Measurements from ENCODE around the gene ZDHHC5. TPM values are rescaled to one million over a fixed set of nuclear protein-coding genes. Genes with fewer than 3 reads are reported as not detected.

The ZDHHC5 gene
- total RNA-seq, 1 experiment from 2014 or later: 21.6 TPM

DNA sequence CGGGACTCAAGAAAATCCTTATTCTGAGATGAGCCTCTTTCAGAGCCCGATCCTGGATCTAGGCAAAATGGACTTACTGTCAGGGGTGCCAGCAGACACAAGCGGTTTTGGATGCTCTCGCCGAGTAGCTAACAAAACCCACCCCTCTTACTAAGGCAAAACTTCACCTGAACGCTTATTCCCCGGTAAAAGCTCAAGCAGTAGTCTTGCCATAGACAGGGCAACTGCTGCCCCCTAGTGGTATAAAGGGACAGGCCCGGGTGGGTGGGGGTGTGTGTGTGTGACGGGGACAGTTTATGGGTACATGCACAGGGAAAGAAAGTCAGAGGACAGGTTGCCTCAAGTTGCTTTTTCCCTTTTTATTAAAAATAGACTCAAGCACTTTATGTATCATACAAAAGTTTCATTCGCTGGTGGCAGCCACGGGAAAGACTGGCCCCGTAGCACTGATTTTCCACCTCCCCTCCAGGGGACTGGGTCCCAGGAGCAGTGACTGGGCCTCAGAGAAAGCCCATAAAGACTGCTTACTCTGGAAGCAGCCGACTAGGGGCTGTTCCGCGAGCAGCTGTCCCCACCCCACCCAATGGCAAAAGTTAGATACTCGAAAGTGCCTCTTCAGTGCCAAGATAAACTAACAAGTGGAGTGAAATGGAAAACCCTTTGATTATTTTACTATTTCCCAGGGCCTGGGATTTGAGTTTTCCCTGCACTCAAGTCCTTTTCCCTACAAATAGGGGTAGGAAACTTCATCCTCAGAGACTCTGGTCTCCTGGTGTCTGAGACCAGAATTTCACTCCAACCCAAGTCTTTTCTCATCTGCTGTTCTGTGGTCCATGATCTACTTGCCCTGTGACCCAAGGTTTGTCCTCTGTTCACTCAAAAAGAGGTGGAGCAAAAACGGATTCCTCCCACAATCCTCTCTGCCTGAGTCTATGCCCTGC is 22.9 kb upstream of the ZDHHC5 start:
- peak; percentile 58 for DNase-seq (ENCODE audit: low read depth)

DNA sequence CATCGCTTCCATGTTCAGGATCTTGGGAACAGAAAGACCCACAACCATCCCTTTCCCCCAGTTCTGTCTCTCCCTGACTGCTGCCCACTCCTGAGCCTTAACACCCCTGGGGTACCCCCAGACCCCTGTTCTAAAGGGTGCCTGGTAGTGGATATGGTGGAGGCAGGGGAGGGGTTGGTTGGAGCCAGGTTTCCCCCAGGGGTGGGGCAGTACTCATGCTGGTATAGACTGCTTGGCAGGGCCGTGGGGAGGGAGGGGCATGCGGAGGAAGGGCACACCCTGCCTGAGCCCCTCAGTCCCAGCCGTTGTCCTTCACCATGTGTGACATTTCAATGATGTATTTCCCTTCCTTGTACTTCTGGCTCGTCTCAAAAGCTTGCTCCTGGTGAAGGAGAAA is 22.2 kb upstream of the ZDHHC5 start:
- DNase-seq (ENCODE audit: low read depth): no peak

DNA sequence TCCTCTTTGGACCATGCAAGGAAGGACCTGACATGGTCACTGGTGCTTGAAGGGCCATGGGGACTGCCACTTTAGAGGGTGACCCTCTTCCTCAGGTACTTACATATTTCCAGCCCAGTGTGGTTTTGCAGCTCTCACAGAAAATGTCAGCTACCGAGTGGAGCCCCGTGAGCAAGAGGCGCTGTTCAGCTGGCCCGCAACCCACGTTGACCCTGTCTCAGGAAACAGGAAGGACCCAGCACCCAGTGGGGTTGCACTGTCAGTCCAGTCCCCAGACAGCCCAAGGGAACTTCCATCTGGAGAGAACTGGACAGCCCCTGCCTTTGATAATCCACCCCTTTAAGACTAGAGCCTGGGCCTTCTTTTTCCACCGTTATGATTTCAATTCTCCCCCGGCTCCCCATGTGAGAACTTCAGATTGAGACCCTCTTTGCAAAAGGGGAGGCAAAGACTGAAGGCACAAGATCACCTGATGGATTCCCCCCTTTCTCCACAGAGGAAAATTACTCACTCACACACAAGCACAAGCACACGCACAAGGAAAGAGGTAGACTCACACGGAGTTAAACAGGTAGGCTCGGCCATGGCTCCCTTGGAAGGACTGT is 21.6 kb upstream of the ZDHHC5 start:
- no peak for DNase-seq (ENCODE audit: low read depth)

DNA sequence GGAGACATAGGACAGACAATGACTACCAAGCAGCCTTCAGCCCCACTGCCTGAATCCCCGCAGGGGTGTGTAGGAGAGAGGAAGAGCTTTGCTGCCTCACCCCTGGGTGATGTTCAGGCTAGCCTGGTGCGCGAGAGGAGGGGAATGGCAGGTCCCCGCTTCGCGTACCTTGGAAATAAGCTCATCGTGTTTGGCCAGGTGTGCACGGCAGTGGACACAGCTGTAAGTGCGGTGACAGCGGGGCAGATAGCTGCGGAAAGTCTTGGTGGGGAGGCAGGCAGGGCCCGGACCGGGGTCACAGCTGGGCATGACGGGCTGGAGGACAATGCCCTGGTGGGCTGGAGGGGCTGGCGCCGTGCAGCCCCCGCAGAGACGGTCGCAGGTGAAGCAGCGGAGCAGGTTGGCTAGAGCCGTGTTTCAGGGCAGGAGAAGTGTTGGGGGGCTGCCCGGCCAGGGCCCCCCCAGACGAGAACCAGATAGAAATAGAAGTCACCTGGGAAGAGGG is 21.1 kb upstream of the ZDHHC5 start:
- DNase-seq (ENCODE audit: low read depth): no peak

DNA sequence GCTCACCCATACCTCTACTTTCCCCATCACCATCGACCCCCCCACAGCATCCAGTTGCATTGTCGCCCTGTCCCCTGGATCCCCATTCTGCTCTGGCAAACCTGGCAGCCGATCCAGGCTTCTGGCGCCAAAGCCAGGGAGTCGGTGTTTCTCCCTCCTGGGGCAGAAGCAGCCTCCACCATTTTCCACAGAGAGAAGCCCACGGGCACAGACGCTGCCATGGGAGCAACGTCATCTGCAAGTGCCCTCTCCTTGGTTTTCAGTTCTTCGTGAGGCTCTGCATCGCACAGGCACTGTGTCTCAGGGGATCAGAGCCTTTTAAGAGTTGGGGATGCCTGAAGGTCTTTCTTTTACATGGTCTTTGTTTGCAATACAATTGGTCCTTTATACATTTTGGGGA is 20.5 kb upstream of the ZDHHC5 start:
- DNase-seq (ENCODE audit: low read depth): no peak

DNA sequence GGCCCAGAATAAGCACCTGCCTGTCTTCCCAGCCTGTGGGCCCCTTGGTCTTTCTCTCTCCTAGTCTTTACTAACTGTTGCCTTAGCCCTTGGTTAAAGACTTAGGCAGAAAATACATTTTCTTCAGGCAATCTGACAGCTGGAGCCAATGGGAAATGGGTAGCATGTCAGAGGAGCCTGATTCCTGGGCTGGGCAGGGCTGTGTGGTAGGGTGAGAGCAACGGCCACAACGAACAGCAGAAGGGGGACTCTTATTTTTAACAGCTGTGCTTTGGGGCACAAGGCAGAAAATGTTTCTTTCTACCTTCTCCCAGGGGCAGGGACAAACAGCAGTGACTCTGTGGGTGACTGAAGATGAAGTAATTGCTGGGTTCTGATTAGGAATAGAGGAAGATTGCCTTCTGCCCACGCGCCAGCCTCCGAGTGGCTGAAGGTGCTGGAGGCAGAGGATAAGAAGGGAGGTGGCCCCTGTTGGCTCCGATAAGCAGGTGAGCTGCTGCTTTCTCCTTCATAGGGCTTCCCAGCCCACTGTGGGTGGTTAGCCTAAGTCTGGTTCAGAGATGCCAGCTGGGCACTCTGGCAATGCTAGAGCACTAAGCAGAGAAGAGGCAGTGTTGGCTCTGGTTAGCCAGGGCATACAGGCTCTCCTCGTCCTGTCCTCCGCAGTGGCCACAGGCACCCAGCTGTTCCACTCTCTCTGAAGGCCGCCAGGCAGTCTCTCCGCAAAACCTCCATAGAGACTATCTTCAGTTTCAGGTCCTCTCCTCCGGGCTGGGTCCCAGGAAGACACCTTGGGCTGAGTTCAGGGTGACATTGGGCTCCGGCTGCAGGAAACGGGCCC is 19.7 kb upstream of the ZDHHC5 start:
- no peak for DNase-seq (ENCODE audit: low read depth)

DNA sequence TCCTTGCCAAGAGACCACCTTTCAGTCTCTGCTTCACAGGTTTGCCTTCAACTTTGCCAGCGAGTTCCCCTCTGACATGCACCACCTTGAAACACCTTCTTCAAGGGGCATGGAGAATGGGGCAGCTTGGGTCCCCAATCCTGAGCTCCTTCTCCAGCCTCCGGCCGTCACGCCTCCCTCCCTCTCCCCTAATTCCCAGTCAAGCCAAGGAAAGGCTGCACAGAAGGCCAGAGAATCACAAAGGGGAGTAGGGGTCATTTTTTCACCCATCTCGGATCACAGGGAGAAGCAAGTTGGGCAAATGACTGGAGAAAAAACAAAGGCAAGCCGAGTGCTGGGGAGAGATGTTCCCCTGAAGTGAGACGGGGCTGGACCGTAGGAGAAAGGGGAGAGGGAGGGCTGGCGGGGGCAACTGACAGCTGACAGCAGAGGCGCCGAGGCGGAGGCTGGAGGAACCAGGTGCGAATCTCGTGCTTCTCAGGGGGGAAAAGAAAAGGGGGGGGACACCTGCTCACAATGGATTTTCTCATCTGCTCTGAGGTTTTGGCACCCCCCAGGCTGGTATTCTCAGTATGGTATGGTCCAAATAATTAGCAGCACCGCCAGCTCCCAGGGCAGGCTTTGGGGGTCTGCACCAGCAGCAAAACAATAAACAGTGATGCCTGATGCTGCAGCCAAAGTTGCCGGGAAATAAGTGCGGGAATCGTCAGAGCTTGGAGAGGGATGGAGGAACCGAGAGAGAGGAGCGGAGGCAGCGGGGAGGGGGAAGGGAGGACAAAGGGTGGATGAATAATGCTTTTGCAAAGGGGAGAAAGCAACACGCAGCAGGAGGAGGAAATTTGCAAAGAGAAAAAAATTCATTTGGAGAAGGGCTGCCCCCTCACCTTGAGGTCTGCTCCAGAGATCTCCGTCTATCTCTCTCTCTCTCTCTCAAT is 18.8 kb upstream of the ZDHHC5 start:
- DNase-seq (ENCODE audit: low read depth): no peak

DNA sequence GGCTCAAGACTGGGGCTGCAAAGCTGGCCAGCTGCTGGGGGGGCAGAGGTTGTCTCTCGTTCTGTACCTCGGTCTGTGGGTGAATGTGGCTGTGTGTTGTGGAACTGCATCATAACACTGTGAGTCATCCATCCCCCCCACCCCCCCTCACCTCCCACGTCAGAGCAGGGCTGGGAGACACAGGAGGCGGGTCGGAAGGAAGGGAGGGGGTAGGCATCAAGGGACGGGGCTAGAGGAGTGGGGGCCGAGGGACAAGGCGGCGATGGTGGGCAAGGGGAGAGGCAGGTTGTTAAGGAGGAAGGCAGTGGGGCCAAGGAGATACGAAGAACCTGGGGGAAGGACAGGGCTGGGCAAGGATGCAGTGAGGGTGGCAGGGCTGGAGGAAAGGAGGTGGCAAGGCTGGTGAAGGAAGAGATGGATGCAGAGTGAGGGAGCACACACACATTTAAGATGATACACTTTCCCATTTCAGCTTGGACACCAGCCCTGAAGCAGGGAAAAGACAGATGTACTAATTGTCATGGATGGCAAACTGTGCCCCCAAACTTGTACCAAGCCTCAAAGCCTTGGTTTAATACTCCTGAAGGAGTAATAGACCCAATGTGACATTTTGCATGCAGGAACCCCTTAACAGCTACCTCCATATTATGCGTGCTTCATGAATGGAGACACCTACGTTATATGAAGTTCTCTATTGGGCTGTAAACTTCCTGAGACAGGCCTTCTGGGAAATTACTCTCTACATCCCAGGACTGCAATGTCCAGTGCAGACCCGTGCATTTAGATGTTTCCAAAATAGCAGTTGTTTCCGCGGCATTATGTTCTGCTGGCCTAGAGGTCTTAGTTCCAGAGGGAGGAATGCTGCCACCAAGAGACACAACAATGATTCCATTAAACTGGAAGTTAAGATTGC is 17.8 kb upstream of the ZDHHC5 start, which contains the start of gene YPEL4:
YPEL4 (minus strand) TSS at position 87 of the 913 bp plus-strand sequence. CDS start 2,805 bp downstream, outside the sequence.
- peak; percentile 71 for DNase-seq (ENCODE audit: low read depth)

DNA sequence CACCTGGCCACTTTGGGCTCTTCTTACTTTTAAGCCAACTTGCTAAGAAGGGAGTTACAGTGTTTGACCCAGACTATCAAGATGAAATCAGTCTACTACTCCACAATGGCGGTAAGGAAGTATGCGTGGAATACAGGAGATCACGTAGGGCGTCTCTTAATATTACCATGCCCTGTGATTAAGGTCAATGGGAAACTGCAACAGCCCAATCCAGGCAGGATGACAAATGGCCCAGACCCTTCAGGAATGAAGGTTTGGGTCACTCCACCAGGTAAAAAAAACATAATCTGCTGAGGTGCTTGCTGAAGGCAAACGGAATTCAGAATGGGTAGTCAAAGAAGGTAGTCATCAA is 17.2 kb upstream of the ZDHHC5 start:
- DNase-seq (ENCODE audit: low read depth): no peak

DNA sequence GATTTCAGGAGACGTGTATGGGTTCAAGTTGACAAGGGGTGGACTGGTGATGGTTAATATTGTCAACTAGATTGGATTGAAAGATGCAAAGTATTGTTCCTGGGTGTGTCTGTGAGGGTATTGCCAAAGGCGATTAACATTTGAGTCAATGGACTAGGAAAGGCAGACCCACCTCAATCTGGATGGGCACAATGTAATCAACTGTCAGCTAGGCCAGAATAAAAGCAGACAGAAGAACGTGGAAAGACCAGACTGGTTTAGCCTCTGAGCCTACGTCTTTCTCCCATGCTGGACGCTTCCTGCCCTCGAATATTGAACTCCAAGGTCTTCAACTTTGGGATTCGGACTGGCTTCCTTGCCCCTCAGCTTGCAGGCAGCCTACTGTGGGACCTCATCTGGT is 16.5 kb upstream of the ZDHHC5 start:
- no peak for DNase-seq (ENCODE audit: low read depth)

DNA sequence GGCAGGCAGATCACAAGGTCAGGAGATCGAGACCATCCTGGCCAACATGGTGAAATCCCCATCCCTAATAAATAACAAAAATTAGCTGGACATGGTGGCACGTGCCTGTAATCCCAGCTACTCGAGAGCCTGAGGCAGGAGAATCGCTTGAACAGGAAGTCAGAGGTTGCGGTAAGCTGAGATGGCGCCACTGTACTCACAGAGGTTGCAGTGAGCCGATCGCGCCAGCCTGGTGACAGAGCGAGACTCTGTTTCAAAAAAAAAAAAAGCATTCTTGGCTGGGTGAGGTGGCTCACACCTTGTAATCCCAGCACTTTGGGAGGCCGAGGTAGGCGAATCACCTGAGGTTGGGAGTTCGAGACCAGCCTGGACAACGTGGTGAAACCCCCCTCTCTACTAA is 15.7 kb upstream of the ZDHHC5 start:
- DNase-seq (ENCODE audit: low read depth): peak; percentile 49

DNA sequence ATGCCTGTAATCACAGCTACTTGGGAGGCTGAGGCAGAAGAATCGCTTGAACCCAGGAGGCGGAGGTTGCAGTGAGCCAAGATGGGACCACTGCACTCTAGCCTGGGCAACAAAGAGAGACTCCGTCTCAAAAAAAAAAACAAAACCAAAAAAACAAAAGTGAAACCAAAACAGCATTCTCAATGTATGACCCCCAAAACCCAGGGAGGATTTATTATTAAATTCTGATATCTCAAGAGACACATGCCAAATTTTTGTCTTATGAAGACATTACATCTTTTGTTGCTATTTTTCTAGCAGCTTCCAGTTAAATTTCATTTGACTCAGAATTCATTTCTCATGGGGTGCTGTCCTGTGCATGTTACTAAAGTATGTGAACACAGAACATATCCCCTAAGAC is 15.3 kb upstream of the ZDHHC5 start:
- DNase-seq (ENCODE audit: low read depth): no peak

DNA sequence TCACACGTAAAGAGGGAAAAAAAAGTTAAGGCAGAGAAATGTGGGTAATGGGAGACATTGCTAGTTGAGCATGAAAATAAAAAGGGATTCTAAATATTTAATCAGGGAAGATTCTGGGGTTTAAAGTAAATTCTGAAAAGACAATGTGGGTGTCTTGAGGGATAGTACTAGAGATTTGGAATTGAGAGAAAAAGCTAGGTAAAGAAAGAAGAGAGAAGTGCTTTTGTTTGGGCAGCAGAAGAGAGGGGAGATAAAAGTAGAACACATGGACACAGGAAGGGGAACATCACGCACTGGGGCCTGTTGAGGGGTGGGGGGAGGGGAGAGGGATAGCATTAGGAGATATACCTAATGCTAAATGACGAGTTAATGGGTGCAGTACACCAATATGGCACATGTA is 14.8 kb upstream of the ZDHHC5 start:
- DNase-seq (ENCODE audit: low read depth): no peak

DNA sequence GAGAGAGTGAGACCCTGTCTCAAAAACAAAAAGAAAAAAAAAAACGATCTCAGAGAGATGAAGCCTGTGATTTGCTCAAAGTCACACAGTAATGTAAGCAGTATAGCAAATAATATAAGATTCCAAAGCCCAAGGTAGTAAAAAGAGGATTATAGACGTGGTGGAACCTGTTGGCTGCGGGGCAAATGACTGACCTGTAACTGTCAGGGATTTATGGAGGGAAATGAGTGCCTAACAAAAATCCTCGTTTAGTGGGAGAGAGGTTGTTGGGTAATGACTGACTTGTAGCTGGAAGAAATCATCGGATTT is 11.1 kb upstream of the ZDHHC5 start:
- DNase-seq (ENCODE audit: low read depth): no peak

DNA sequence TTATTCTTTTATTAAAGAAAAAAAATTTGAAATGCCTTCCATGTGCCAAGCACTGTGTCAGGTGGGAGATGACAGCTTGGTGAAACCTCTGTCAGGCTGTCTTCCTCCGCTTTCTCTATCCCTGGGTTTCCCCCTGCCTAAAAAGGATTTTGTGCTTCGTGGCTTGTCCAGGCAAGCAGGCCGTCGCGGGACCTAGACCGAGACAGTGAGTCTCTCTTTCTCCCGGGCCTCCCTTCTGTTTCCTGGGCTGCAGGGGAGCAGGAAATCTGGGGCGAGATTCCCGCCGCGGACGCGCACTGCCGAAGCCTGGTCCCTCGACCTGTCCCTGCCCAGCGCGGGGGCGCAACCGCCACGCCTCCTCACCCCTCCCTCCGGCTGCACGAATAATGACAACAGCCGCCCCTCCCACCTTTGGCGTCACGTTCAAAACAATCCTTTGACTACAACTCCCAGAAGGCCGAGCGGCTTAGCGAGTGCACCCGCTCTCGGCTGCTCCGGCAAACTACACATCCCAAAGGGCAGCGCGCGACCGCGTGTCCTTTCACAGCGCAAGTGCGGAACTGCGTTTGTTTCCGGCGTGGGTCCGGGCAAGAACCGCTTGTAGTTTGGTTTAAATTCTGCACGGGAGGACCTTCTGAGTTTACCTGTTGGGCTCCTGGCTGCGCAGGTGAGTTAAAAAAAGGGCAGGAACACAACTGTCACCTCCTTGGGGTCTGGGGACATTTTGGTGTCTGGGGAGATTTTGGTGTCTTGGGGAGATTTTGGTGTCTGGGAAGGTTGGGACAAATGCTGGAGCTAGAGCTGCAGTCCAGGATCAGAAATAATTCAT is 10.5 kb upstream of the ZDHHC5 start, which contains the start of gene CLP1:
CLP1 (plus strand) TSS at position 569 of the 829 bp plus-strand sequence. CDS start 1,715 bp downstream, outside the sequence.
- DNase-seq (ENCODE audit: low read depth): peak; percentile 98

DNA sequence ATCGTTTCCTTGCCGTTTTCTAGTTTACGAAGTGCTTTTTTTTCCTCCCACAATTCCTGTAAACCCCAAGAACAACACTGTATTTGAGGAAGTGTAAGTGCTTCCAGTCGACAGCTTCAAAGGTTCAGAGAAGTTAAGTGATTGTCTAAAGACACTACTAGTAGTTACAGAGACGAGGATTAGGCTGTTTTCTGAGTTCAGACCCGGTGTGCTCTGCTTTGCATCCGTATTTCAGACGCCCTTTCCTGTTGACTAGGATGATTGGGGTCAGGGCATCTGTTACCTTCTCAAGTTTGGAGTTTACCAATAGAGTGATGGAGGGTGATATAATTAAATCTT is 9.9 kb upstream of the ZDHHC5 start:
- DNase-seq (ENCODE audit: low read depth): no peak

DNA sequence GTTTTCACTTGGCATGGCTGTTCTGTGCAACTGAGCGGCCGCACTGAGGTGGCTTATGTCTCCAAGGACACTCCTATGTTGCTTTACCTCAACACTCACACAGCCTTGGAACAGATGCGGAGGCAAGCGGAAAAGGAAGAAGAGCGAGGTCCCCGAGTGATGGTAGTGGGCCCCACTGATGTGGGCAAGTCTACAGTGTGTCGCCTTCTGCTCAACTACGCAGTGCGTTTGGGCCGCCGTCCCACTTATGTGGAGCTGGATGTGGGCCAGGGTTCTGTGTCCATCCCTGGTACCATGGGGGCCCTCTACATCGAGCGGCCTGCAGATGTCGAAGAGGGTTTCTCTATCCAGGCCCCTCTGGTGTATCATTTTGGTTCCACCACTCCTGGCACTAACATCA is 8.2 kb upstream of the ZDHHC5 start:
- DNase-seq (ENCODE audit: low read depth): no peak

DNA sequence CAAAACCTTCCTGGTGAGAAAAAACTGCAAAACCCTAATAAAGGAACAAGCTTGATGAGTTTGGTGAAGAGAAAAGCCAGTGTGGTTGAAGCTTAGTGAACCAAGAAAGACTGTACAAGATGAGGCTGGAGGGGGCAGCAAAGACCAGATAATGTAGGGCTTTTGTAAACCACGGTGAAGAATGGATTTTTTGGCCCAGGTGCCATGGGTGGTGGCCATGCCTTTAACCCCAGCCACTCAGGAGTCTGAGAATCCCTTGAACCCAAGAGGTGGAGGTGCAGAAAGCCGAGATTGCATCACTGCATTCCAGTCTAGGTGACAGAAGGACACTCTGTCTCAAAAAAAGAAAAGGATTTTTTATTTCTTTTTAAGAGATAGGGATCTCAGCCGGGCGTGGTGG is 5.0 kb upstream of the ZDHHC5 start:
- DNase-seq (ENCODE audit: low read depth): no peak

DNA sequence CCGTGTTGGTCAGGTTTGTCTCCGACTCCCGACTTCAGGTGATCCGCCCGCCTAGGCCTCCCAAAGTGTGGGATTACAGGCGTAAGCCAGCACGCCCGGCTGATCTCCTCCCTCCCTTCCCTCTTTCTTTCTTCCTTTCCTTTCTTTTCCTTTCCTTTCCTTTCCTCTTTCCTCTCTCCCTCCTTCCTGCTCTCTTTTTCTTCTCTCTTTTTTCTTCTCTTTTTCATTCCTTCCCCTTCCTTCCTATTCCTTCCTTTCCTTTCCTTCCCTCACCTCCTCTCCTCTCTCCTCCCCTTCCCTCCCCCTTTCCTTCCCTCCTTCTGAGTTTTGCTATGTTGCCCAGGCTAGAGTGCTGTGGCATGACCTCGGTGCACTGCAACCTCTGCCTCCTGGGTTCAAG is 3.9 kb upstream of the ZDHHC5 start:
- no peak for DNase-seq (ENCODE audit: low read depth)

Data from RPMI7951 (cell line).